ENCODE results near the gene TRIL. TPM values are rescaled to one million over a fixed set of nuclear protein-coding genes. Genes with fewer than 3 reads are reported as not detected.

TRIL gene, protein sequence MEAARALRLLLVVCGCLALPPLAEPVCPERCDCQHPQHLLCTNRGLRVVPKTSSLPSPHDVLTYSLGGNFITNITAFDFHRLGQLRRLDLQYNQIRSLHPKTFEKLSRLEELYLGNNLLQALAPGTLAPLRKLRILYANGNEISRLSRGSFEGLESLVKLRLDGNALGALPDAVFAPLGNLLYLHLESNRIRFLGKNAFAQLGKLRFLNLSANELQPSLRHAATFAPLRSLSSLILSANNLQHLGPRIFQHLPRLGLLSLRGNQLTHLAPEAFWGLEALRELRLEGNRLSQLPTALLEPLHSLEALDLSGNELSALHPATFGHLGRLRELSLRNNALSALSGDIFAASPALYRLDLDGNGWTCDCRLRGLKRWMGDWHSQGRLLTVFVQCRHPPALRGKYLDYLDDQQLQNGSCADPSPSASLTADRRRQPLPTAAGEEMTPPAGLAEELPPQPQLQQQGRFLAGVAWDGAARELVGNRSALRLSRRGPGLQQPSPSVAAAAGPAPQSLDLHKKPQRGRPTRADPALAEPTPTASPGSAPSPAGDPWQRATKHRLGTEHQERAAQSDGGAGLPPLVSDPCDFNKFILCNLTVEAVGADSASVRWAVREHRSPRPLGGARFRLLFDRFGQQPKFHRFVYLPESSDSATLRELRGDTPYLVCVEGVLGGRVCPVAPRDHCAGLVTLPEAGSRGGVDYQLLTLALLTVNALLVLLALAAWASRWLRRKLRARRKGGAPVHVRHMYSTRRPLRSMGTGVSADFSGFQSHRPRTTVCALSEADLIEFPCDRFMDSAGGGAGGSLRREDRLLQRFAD
- 1 to 10 TPM; 1.4 to 6.5 (median 2.1) TPM for total RNA-seq

DNA sequence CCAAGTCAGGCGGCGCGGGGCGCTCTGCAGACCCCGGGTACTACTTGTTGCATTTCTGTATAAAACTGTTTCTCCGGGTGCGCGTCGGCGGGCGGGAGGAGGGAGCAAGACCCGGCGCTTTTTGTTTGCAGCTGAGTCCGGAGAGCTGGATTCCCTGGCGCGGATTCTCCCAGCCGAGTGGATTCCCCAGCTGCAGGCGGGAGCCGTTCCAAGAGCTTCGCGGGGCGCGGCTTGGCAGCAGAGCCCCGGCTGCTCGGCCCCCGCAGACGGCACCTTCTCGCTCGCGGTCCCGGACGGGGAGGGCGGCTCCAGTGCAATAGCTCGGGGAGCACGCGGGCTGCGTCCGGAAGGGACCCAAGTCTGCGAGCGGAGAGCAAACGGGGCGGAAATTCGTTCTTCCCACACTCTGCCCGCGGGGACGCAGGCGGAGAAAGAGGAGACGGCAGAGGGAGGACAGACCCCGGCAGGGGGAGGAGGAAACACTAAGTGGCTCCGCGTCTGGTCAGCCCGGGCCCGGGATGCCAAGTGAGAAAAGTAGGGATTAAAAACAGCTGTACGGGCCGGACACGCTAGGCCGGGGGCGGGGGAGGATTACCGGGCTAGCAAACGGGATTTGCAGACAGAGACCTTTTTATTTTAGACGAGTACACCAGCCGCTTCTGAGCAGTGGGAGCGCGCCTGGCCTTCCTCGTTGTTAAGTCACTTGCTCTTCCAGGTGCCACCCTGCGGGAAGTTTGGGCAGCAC, at the start of gene TRIL:
TSS of gene TRIL (minus strand) at position 96 of the 745 bp plus-strand sequence. CDS start 284 bp downstream, outside the sequence.
- Histone ChIP-seq H3K27me3 (peaks cover 0 to 42% (median 0%) of the 10 kb centered on the region in 4 donors), H3K4me3 (peak within 1 kb of the TSS; percentile 47 to 73 (median 61)), H3K4me1 (peaks cover 24 to 78% (median 45%) of the 10 kb centered on the region in 3 donors), H3K9me3 (no peaks in the 10 kb centered on the region), H3K36me3 (no peaks in the 10 kb centered on the region), H3K27ac (peak within 1 kb of the TSS; percentile 84 to 91 (median 88))
- no peak for TF ChIP-seq POLR2A (IDR thresholded peaks at IDR 0.05)
- TF ChIP-seq CTCF (IDR thresholded peaks at IDR 0.05): no peak
- 2 to 29% methylated on average over 18 to 24 of the region's 66 CpGs for WGBS, 2 donors
- no peak for DNase-seq
- intact Hi-C loops (cut with DNase I): loop anchor here (10.0 kb wide), 1 partner anchor 146 kb away; no protein-coding TSS in a partner anchor

DNA sequence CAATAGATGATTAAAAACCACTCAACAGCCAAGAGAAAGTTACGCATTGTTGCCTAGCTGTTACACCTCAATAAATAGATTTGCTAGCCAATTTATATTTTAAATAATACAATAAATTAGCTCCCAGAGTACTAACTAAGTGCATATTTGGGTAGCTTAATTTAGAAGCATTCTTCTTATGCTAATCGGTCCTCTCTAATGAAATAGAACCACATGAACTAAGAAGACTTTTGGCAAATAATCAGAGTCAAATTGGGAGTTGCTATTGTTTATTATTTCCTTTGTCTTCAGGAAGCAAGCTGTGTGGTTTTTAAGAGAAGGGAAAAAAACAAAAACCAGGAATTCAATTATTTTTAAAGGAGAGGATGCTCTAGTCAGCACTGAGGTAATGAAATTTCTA, 49.0 kb upstream of the TRIL start:
- WGBS, 2 donors: 70 to 85% methylated on average over 2 of the region's 2 CpGs
- TF ChIP-seq CTCF (IDR thresholded peaks at IDR 0.05): no peak
- no peak for DNase-seq
- Histone ChIP-seq H3K27me3 (no peaks in the 10 kb centered on the region), H3K4me1 (peaks cover 0 to 16% (median 4%) of the 10 kb centered on the region in 3 donors), H3K9me3 (no peaks in the 10 kb centered on the region), H3K27ac (no peak overlapping the region), H3K36me3 (no peaks in the 10 kb centered on the region), H3K4me3 (no peak overlapping the region)
- intact Hi-C loops (cut with DNase I): no loop called here

DNA sequence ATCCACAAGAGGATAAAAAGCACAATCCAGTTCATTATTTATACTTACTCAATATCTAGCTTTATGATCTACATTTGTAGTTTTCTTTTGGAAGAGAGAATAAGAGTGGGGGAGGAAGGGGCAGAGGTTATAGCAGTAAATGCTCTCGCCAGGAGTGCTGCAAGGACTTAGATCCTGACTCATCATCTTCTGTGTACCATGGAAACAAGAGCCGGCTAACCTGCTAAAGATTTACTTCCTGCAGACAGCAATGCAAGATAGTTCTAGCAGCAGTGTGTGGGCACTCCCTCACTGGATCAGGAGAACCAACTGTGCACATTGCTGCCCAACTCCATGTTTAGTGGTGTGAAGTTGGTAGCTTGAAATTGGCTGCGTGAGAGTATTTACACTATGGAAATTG, 47.7 kb upstream of the TRIL start:
- H3K27me3 ChIP-seq: no peaks in the 10 kb centered on the region
- H3K9me3 ChIP-seq: no peaks in the 10 kb centered on the region
- intact Hi-C loops (cut with DNase I): no loop called here
- TF ChIP-seq POLR2A (IDR thresholded peaks at IDR 0.05) (no peak), CTCF (IDR thresholded peaks at IDR 0.05) (no peak)
- no peak for DNase-seq
- H3K27ac ChIP-seq: peak overlapping the region in 1 of 4 donors; percentile 28
- no peaks in the 10 kb centered on the region for H3K36me3 ChIP-seq
- no peak overlapping the region for H3K4me3 ChIP-seq
- 39 to 41% methylated on average over 3 of the region's 3 CpGs for WGBS, 2 donors
- peaks cover 0 to 29% (median 4%) of the 10 kb centered on the region in 3 donors for H3K4me1 ChIP-seq

DNA sequence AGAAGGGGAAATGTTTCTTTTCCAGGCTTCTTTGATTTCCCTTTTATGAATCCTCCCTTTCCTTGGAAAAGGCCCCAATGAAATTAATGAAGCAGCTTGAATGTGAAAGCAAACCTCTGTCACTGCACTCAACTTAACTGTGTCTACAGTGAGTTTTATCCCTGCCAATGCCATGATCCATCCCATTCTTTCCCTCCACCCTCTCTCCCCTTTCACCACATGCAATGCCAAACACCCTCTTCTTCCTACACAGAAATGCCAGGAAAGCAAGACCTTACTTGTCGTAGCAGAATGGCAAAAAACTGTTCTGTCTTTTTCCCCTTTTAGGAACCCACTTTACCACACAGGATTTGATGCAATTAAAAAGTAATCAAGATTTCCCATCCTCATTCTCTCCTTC, 47.3 kb upstream of the TRIL start:
- H3K27ac ChIP-seq: peak overlapping the region in 1 of 4 donors; percentile 28
- DNase-seq: no peak
- 0 to 16% methylated on average over 1 of the region's 1 CpG for WGBS, 2 donors

More for the DNA sequence above, 47.3 kb upstream of the TRIL start:
- intact Hi-C loops (cut with DNase I): no loop called here
- Histone ChIP-seq H3K27me3 (no peaks in the 10 kb centered on the region), H3K36me3 (no peaks in the 10 kb centered on the region), H3K4me3 (no peak overlapping the region), H3K4me1 (peaks cover 0 to 33% (median 4%) of the 10 kb centered on the region in 3 donors), H3K9me3 (no peaks in the 10 kb centered on the region)
- TF ChIP-seq CTCF (IDR thresholded peaks at IDR 0.05) (no peak), POLR2A (IDR thresholded peaks at IDR 0.05) (no peak)

All from esophagus squamous epithelium (tissue), 5 donors.